GM18505 (cell line): ENCODE measurements around the gene CCDC12.
A peak's percentile ranks its signal among the peaks of the same experiment; 100 is the strongest.

Experiments used
- ATAC-seq: cut with Tn5 transposase; IDR thresholded peaks from one replicate; pipeline ENCODE4 v1.9.1; 2021; ENCODE audit not compliant: unreplicated experiment
- POLR2A ChIP-seq: IDR thresholded peaks from 4 replicates; pipeline ENCODE4 v1.6.1; 2011; ENCODE audit warnings: borderline replicate concordance; ENCODE audit not compliant: insufficient read depth, insufficient read length; ENCODE audit errors: extremely low read depth

Gene CCDC12

DNA sequence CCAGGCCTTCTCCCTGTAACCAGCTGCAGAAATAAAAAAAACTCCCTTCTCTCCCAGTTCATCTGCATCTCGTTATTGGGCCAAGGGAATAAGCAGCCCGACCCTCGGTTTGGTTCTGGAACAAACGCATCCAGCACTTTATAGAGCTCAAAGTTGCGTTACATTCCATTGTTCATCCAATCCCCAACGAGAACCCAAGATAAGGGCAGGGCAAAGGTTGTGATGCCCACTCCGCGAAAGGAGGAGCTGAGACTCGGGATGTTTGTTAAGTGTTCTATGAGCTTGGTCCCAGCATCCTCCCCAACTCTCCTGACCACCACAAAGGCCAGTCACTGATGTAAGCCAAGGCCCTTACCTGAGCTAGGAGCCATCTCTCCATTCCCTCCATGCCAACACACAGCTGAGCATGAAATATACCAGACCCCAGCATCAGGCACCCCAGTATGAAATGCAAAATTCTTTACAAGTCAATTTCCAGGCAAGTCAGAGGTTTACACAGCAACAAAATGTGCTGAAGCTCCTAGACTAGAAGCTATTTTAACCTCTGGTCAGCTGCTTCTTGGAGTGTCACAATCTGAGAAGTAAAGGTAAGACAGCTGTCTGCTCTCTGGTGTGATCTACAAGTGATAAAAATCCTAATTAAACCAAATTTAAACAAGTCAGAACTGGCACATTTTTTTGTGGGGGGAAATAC lies 17.9 kb downstream of the CCDC12 start:
- TF ChIP-seq POLR2A: no peak
- ATAC-seq: no peak

DNA sequence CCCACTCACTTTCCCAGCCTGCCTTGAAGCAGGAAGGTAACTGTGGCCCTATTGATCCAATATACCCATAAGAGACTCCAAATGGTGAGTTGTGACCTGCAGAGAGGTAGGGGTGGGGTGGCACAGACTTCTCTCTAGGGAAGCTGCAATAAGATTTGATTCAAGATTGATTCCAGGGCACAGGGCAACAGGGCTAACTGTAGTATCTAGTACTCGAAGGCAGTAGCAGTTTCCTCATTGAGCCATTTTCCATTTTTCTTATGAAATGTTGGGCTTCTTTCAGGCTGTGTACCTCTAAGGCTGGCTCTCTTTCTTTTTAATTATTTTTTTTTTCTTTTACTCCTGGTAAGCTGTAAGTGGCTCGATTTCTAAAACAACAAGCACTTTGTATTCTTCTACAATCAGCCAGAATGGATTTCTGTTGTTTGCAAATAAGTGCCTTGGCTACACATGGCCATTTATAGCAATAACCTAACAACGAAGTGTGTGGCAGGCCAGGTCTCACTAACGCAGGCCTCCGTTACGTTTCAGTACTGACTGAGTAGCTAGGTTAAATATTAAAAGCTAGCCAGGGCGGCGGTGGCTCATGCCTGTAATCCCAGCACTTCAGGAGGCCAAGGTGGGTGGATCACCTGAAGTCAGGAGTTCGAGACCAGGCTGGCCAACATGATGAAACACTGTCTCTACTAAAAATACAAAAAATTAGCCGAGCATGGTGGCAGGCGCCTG lies 19.3 kb downstream of the CCDC12 start:
- no peak for ATAC-seq
- no peak for TF ChIP-seq POLR2A

DNA sequence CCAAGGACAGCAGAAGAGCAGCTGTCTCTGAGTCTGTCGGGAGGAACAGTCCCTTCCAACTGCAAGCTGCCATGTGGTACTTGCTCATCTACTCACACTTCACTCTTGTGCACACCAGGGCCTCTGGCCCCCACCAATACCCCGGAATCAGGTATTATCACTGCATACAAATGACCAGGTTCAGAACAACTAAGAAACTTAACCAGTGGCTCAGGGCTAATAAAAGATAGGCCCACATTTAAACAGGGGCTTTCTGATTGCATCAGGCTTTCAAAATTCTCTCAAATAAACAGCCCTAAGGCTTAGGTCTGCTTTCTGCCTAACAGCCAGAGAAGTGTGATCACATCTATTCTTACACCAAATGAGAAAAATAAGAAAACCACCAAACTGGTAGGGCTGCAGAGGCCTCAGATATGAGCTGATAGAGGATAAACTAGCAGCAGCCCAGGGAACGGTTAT lies 20.7 kb downstream of the CCDC12 start:
- peak; percentile 27 for TF ChIP-seq POLR2A
- no peak for ATAC-seq

DNA sequence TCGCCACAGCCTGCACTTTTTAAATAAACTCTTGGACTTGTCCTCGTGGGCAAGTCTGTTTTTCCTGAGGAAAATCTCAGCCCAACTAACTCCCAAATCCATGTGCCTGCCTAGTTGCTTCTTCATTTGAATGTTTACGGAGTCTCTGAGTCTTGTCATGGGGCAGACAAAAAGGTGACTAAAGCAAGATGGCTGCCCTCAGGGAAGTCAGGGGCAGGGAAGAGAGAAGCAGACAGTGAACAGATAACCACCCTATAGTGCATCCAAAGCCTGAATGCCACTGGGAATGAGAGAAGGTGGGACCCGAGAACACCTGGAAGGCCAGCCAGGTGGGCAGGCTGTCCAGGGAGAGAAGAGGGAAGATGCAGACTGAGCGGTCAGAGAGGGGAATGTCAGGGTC lies 21.4 kb downstream of the CCDC12 start:
- no peak for ATAC-seq
- no peak for TF ChIP-seq POLR2A

DNA sequence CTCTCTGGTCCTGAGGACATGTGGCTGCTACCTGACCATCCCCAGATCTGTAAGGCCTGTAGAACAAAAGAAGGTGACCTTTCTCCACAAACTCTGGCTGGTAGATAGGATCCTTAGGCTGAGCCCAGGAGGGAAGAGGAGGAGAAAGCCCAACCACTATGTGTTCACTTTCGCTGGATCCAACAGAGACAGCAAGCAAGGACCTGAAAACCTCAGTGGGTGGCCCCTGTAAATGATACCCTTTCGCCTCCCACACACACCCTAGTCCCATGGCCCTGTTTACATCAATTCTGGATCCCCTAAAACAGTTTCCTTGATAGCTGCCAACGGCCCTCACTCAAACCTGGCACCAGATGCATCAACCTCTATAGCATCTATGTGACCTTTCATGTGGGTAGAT lies 22.4 kb downstream of the CCDC12 start:
- ATAC-seq: no peak
- no peak for TF ChIP-seq POLR2A

DNA sequence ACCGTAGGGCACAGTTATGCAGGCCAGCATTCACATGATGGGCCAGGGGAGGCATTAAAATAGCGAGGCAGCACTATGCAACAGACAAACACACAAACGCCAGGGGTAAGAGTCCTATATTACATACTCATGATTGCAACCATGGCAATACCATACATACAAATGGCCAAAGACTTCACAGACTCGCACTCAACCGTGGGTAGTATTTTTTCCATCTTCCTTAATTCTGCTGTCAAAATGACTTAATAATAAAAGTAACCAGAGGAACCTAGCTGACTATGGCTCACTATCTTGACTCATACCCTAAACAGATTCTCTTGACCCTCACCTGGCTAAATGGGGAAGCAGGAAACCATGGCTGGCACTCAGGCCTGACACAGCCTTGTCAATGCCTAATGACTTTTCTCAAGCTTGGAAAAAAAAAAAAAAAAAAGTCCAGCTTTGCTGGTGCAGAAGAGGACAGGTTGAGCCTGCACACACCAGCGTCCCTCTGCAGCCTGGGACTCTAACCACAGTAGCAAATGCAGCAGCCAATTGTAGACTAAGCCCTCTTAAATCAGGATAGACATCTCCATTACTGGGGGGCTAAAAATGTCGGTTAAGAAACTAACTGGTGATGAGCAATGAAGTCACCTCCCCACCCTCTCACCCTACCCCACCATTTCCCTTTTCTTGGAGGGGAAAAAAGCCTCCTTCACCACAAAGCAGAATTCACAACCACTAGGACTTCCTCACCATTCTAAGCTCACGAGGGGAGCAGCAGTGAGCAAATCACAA lies 23.1 kb downstream of the CCDC12 start:
- no peak for TF ChIP-seq POLR2A
- no peak for ATAC-seq

DNA sequence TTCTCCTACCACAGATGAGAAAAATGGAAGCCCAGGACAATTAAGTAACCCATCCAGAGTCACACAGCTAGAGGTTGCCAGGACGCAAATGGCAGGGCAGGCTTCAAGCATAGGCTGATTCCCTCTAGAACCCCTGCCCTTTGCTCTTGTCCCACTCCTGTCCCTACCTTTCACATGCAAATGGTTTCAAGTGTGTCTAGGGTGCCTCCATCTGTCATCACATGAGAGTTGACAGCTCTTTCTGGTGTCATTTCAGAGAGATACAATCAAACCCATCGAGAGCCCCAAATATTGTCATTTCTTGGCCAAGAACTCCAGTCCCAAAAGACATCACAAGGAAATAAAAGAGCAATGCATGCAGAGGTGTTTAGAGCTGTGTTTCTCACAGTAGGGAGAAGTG lies 23.7 kb downstream of the CCDC12 start:
- no peak for ATAC-seq
- no peak for TF ChIP-seq POLR2A

DNA sequence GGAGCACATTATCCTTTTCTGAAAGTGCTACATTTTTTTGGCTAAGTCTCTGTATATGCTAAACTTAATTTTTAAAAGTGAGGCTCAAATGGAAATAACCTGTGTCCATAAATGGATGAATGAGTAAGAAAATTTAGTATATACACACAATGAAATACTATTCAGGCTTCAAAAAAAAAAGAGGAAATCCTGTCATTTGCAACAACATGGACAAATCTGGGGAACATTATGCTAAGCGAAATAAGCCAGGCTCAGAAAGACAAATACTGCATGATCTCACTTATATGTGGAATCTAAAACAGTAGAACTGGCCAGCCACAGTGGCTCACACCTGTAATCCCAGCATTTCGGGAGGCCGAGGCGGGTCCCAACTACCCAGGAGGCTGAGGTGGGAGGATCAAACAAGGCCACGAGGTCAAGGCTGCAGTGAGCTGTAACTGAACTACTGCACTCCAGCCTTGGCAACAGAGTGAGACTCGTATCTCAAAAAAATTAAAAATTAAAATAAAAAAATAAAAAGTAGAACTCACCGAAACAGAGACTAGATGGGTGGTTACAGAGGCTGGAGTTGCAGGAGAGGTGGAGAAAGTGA lies 25.8 kb downstream of the CCDC12 start:
- no peak for ATAC-seq
- TF ChIP-seq POLR2A: no peak

DNA sequence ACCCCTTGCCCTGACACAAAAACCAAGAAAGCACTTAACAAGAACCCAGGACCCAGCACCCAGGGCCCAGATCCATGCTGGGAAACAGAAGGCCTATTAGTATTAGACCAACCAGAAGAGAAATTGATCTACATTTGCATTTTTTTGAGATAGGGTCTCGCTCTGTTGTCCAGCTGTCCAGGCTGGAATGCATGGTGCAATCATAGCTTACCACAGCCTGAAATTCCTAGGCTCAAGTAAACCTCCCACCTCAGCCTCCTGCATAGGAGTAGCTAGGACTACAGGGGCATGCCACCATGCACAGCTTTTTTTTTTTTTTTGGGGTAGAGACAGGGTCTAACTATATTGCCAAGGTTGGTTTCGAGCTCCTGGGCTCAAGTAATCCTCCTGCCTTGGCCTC lies 26.4 kb downstream of the CCDC12 start:
- TF ChIP-seq POLR2A: no peak
- ATAC-seq: no peak

DNA sequence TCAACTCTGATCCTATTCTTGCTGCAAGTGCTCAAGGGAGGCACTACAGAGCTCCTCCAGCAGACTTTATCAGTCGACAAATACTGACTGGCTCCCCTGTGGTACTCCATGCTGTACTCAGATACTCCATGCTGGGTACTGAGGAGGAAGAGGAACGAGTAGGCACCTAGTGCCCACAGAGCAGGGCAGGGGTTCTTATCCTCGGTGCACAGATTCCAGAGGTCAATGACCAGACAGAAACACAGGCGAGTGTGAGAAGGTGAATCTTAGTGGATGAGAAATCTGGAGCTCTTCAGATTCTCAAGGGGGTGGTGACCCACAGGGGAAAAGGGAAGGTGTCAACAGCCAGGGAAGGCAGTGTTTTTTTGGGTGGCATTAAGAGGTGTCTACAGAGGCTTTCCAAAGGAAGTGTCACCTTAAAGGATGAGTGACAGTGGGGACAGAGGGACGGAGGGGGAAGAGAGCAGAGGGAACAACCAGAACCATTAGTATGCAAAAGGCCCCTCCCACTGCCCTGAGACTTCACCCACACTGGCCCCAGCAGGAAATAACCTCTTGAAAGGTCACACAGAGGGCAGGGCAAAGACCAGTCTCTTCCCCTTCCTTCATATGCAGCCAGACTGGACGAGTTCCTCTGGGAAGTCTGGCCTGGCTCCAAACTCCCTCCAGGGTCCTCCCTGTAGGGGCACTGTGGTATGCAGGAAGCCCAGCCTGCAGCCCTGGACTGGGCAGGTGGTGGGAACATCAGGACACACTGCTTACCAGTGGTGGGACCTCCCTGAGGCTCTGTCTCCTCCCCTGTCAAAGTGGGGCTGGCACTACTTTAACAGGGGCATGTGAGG lies 27.5 kb downstream of the CCDC12 start:
- no peak for ATAC-seq
- TF ChIP-seq POLR2A: no peak

DNA sequence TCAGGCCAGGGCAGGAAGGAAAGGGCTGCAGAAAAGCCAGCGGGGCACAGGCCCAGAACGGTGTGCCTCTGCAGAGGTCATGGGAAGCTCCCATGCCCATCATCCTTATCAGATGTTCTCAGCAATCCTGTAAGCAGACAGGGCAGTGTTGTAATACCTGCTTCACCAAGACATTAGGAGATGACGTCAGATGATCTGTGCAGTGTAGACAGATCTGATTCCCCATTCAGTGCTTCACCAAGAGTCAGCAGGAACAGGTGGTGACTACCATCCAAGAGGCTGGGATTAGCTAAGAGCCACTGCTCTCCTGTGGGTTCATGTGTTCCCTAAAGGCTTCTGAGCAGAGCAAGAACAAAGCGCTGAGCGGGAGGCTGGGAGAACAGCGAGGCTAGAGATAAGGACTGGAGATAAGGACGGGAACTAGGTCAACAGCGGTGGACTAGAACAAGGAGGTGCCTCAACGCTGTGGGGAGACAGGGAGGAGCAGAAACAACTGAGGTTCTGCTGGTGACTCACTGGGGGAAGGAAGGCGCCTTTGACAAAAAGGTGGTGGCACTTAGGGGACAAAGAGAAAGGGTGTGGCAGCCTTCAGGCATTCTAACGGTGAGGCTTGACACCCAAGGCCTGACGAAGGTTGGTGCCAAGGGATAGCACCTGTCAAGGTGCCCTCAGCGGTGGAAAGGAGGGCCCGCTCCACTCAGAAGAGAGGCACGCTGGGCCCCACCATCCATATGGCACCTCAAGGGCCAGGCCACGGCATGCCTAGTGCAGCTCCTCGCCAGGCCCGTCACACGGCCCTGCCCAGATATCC lies 28.4 kb downstream of the CCDC12 start:
- ATAC-seq: no peak
- TF ChIP-seq POLR2A: no peak

DNA sequence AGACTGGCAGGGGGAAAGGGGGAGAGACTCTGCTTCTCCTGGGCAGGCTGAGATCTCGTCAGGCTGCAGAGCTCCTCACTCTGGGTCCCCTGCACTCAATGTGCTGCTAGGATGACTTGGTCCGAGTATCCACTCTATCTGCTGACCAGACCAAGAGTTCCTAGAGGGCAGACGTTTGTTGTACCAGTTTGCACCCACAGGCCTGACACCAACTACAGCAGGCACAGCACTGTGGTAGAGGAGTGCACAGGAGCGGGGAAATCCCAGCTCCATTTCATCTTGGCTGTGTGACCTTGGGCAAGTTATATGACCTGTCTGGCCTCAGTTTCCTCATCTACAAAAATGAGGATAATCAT lies 29.0 kb downstream of the CCDC12 start:
- TF ChIP-seq POLR2A: no peak
- no peak for ATAC-seq
